CD4-positive, CD25-positive, alpha-beta regulatory T cell (primary cell): ENCODE data around the gene STOX2. TPM values are rescaled to one million over a fixed set of nuclear protein-coding genes. Genes with fewer than 3 reads are reported as not detected.
"Not testable (repeated sequence)": the region's sequence is repeated elsewhere in the genome, so short reads cannot be mapped to it uniquely, and the experiment has no call there.

ENCODE experiments used
- ATAC-seq, 2 donors: fragments of 150-1000 bp; cut with Tn5 transposase; one replicate each; pipeline ENCODE4 v1.10.0; 2021; ENCODE audit warnings: low read depth in 2 of 2, moderate number of reproducible peaks in 2 of 2, moderate library complexity in 1 of 2
- DNase-seq, 3 donors: peaks; one replicate each; pipeline versions ENCODE4 v3.0.0 to v3.0.0-alpha.2; 2012 to 2022; ENCODE audit warnings: mixed read lengths in 1 of 3
- H3K27ac ChIP-seq: one replicate; pipeline ENCODE4 v1.7.0; 2013; ENCODE audit warnings: mild to moderate bottlenecking, low read length; ENCODE audit not compliant: insufficient read depth, poor library complexity, severe bottlenecking
- H3K27me3 ChIP-seq: one replicate; pipeline ENCODE4 v1.7.0; 2013; ENCODE audit warnings: low read length; ENCODE audit not compliant: control insufficient read depth, insufficient read depth
- H3K36me3 ChIP-seq: one replicate; pipeline ENCODE4 v1.7.0; 2013; ENCODE audit warnings: mild to moderate bottlenecking, low read length, moderate library complexity; ENCODE audit not compliant: control insufficient read depth, insufficient read depth
- H3K4me1 ChIP-seq: 2 replicates; pipeline ENCODE4 v1.7.0; 2013; ENCODE audit warnings: mild to moderate bottlenecking, low read length; ENCODE audit not compliant: insufficient read depth, control insufficient read depth, poor library complexity, severe bottlenecking
- H3K4me3 ChIP-seq: one replicate; pipeline ENCODE4 v1.7.0; 2013; ENCODE audit warnings: low read depth, mild to moderate bottlenecking, low read length, moderate library complexity
- H3K9me3 ChIP-seq, 2 experiments: 1 replicate in 1 of 2; 2 replicates in 1 of 2; pipeline ENCODE4 v1.7.0; 2013; ENCODE audit warnings: low read length in 2 of 2, mild to moderate bottlenecking in 1 of 2, moderate library complexity in 1 of 2; ENCODE audit not compliant: control insufficient read depth in 2 of 2
- H3K27ac Mint-ChIP-seq, 3 donors: one replicate each; pipeline ENCODE4 v1.8.0; 2020 to 2022; ENCODE audit warnings: mild to moderate bottlenecking in 3 of 3, mixed read lengths in 3 of 3, moderate library complexity in 2 of 3
- H3K27me3 Mint-ChIP-seq: one replicate; pipeline ENCODE4 v1.8.0; 2022; ENCODE audit warnings: mild to moderate bottlenecking, mixed read lengths
- H3K36me3 Mint-ChIP-seq: one replicate; pipeline ENCODE4 v1.8.0; 2020; ENCODE audit warnings: mixed read lengths
- H3K4me1 Mint-ChIP-seq, 4 donors: one replicate each; pipeline ENCODE4 v1.8.0; 2020 to 2022; ENCODE audit warnings: mixed read lengths in 4 of 4, mild to moderate bottlenecking in 1 of 4
- H3K4me3 Mint-ChIP-seq, 4 donors: one replicate each; pipeline ENCODE4 v1.8.0; 2020 to 2022; ENCODE audit warnings: mild to moderate bottlenecking in 4 of 4, mixed read lengths in 4 of 4, moderate library complexity in 3 of 4
- H3K9me3 Mint-ChIP-seq, 7 donors: one replicate each; pipeline ENCODE4 v1.8.0; 2020 to 2022; ENCODE audit warnings: mixed read lengths in 7 of 7, mild to moderate bottlenecking in 3 of 7, moderate library complexity in 2 of 7
- polyA plus RNA-seq, 4 donors: library from polyadenylated mRNA; unstranded; fragments of 300-500 nt; fragmentation: Illumina TruSeq; gene quantifications; one replicate each; pipeline ENCODE4 v1.2.3, GENCODE V29; 2021
- total RNA-seq: library from RNA; stranded (reverse); gene quantifications from one replicate; pipeline ENCODE4 v1.2.3, GENCODE V29; 2022

Gene STOX2
- total and polyA plus RNA-seq, 5 donors from 2014 or later = not detected

DNA sequence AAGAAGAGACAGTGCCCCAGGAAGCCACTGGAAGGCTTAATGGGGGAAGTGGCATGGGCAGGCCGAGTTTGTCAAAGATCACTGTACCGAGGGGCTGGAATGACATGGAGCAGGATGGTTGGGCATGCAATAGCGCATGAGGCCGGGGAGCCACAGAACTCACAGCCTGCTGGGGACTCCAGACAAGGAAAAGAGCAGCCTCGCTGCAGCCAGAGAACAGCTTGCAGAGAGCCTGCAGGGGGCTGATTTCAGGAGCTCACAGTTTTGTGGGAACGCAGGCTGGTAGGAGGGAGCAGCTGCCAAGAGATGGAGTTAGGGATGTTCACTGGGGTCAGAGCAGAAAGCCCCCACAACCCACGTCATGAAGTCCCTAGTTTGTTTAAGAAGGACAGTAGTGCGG is 45.4 kb downstream of the STOX2 start:
- Histone ChIP-seq H3K9me3 (no peaks in the 10 kb centered on the region), H3K27ac (no peak overlapping the region), H3K36me3 (no peaks in the 10 kb centered on the region), H3K4me3 (no peak overlapping the region), H3K4me1 (no peaks in the 10 kb centered on the region), H3K27me3 (no peaks in the 10 kb centered on the region)
- Mint-ChIP-seq H3K27ac (no peak overlapping the region), H3K36me3 (no peaks in the 10 kb centered on the region), H3K27me3 (no peaks in the 10 kb centered on the region), H3K4me3 (no peak overlapping the region), H3K4me1 (no peaks in the 10 kb centered on the region), H3K9me3 (peaks cover 0 to 4% (median 0%) of the 10 kb centered on the region in 7 donors)
- no peak for DNase-seq
- ATAC-seq = no peak

DNA sequence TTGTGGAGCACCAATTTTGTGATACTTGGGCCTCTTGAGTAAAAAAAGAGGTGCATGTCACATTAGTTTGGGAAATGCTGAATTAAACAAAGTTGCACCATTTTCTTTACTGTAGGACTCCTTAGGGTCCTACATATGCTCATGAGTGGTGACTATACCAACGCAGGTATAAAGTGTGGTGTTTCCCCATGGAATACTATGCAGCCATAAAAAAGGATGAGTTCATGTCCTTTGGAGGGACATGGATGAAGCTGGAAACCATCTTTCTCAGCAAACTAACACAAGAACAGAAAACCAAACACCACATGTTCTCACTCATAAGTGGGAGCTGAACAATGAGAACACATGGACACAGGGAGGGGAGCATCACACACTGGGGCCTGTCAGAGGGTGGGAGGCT is 47.5 kb downstream of the STOX2 start:
- H3K27ac ChIP-seq, H3K36me3 Mint-ChIP-seq, H3K36me3 ChIP-seq, H3K9me3 ChIP-seq, DNase-seq, H3K9me3 Mint-ChIP-seq, H3K27me3 ChIP-seq, H3K4me1 Mint-ChIP-seq, ATAC-seq, H3K4me3 ChIP-seq, H3K27me3 Mint-ChIP-seq, H3K27ac Mint-ChIP-seq, H3K4me1 ChIP-seq, H3K4me3 Mint-ChIP-seq: not testable (repeated sequence)

GRCh38 chr4:183959319-183960045 is 54.4 kb downstream of the STOX2 start:
- H3K27ac ChIP-seq = no peak overlapping the region
- Mint-ChIP-seq H3K36me3 (no peaks in the 10 kb centered on the region), H3K9me3 (no peaks in the 10 kb centered on the region), H3K4me3 (no peak overlapping the region), H3K27me3 (peaks cover 9% of the 10 kb centered on the region), H3K27ac (no peak overlapping the region), H3K4me1 (no peaks in the 10 kb centered on the region)
- no peak for DNase-seq
- no peaks in the 10 kb centered on the region for H3K36me3 ChIP-seq
- ATAC-seq = no peak
- H3K27me3 ChIP-seq = no peaks in the 10 kb centered on the region
- H3K4me1 ChIP-seq = no peaks in the 10 kb centered on the region
- H3K9me3 ChIP-seq = no peaks in the 10 kb centered on the region
- H3K4me3 ChIP-seq = no peak overlapping the region

GRCh38 chr4:183960046-183960420 is 54.9 kb downstream of the STOX2 start:
- no peak for DNase-seq
- Histone ChIP-seq H3K27me3 (no peaks in the 10 kb centered on the region), H3K9me3 (no peaks in the 10 kb centered on the region), H3K27ac (no peak overlapping the region), H3K36me3 (no peaks in the 10 kb centered on the region), H3K4me3 (no peak overlapping the region), H3K4me1 (no peaks in the 10 kb centered on the region)
- no peak overlapping the region for H3K4me3 Mint-ChIP-seq
- peaks cover 9% of the 10 kb centered on the region for H3K27me3 Mint-ChIP-seq
- H3K36me3 Mint-ChIP-seq = no peaks in the 10 kb centered on the region
- H3K9me3 Mint-ChIP-seq = no peaks in the 10 kb centered on the region
- H3K4me1 Mint-ChIP-seq = no peaks in the 10 kb centered on the region
- no peak overlapping the region for H3K27ac Mint-ChIP-seq
- ATAC-seq = no peak

- H3K27me3 Mint-ChIP-seq = peaks cover 9% of the 10 kb centered on the region
- no peaks in the 10 kb centered on the region for H3K4me1 ChIP-seq
- H3K9me3 Mint-ChIP-seq = no peaks in the 10 kb centered on the region
- DNase-seq (no peak), ATAC-seq (no peak)
- H3K4me3 Mint-ChIP-seq = no peak overlapping the region
- no peaks in the 10 kb centered on the region for H3K27me3 ChIP-seq
- H3K4me1 Mint-ChIP-seq = no peaks in the 10 kb centered on the region
- no peak overlapping the region for H3K27ac ChIP-seq
- H3K36me3 ChIP-seq = no peaks in the 10 kb centered on the region
- H3K27ac Mint-ChIP-seq = no peak overlapping the region
- no peaks in the 10 kb centered on the region for H3K36me3 Mint-ChIP-seq
- no peaks in the 10 kb centered on the region for H3K9me3 ChIP-seq
- H3K4me3 ChIP-seq = no peak overlapping the region
Observed at GRCh38 chr4:183960962-183961541, 55.9 kb downstream of the STOX2 start.

DNA sequence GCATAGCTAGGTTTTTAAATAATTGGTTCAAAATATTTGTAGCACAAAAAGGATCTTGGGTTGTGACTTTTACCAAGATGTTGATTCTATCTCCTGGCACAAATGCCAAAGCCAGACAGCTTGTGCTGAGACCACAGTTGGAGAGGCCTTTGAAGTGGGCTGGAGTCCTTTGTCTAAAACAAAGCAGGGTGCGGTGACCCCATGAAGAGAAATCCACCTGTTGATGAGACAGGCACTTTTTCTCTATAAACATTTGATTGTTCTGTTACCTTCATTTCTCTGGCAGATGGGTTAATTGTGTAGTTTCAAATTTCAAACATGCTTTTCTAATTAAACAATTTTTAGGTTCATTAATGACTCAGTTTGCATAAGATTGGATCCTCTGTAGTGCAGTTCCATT is 56.7 kb downstream of the STOX2 start:
- Mint-ChIP-seq H3K4me3 (no peak overlapping the region), H3K27ac (no peak overlapping the region), H3K4me1 (no peaks in the 10 kb centered on the region), H3K27me3 (peaks cover 9% of the 10 kb centered on the region), H3K36me3 (no peaks in the 10 kb centered on the region), H3K9me3 (no peaks in the 10 kb centered on the region)
- DNase-seq (no peak), ATAC-seq (no peak)
- H3K4me1 ChIP-seq = no peaks in the 10 kb centered on the region
- no peaks in the 10 kb centered on the region for H3K36me3 ChIP-seq
- H3K9me3 ChIP-seq = no peaks in the 10 kb centered on the region
- no peak overlapping the region for H3K4me3 ChIP-seq
- H3K27me3 ChIP-seq = no peaks in the 10 kb centered on the region
- no peak overlapping the region for H3K27ac ChIP-seq

DNA sequence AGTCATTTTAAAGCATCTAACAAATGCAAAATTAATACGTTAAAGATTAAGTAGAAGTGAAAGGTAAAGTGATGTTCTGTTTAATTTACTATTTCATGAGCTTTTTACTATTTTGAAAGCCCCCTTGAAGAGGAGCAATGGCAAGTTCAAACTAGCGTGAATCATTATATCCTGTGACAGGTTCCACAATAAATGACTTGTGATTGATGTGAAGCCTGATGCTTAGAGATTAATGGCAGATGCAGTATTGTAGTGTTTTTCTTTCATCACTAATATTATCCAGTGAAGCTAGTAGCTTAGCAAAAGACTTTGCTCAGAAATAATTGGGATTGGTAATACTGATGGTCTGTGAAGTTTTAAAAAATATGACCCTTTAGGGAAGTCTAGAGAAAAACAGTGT is 57.3 kb downstream of the STOX2 start:
- no peaks in the 10 kb centered on the region for H3K4me1 ChIP-seq
- H3K27ac ChIP-seq = no peak overlapping the region
- ATAC-seq (no peak), DNase-seq (no peak)
- H3K36me3 Mint-ChIP-seq = no peaks in the 10 kb centered on the region
- no peak overlapping the region for H3K4me3 ChIP-seq
- H3K27me3 ChIP-seq = no peaks in the 10 kb centered on the region
- no peak overlapping the region for H3K27ac Mint-ChIP-seq
- H3K27me3 Mint-ChIP-seq = peaks cover 9% of the 10 kb centered on the region
- H3K36me3 ChIP-seq = no peaks in the 10 kb centered on the region
- no peaks in the 10 kb centered on the region for H3K4me1 Mint-ChIP-seq
- H3K4me3 Mint-ChIP-seq = no peak overlapping the region
- H3K9me3 ChIP-seq = no peaks in the 10 kb centered on the region
- H3K9me3 Mint-ChIP-seq = peaks cover 0 to under 1% (median 0%) of the 10 kb centered on the region in 7 donors

DNA sequence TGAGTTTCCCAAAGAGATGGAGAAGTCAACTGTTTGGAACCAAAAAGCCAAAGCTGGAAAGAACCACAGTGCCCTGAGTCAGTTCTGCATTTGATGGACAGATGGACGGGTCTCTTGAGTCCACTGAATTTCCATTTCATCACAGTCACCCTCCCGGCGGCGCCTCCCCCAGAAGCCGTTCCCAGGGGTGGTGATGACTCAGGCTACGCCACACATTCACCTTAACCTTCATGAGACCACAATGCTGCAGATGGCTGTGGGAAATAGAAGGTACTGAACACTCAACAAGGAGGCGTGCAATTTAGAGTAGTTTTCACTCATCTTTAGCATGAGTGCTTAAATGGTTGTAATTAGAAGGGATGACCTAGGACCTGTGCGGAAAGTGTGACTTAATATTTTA is 61.3 kb downstream of the STOX2 start:
- Mint-ChIP-seq H3K4me3 (no peak overlapping the region), H3K4me1 (no peaks in the 10 kb centered on the region), H3K27ac (no peak overlapping the region), H3K27me3 (peaks cover 13% of the 10 kb centered on the region), H3K9me3 (peaks cover 0 to 3% (median 0%) of the 10 kb centered on the region in 7 donors), H3K36me3 (no peaks in the 10 kb centered on the region)
- no peaks in the 10 kb centered on the region for H3K4me1 ChIP-seq
- no peak overlapping the region for H3K4me3 ChIP-seq
- H3K27ac ChIP-seq = no peak overlapping the region
- no peaks in the 10 kb centered on the region for H3K36me3 ChIP-seq
- DNase-seq (no peak), ATAC-seq (no peak)
- no peaks in the 10 kb centered on the region for H3K9me3 ChIP-seq
- no peaks in the 10 kb centered on the region for H3K27me3 ChIP-seq
